Measurements from ENCODE around the gene TGFBR3.

TGFBR3 gene

DNA sequence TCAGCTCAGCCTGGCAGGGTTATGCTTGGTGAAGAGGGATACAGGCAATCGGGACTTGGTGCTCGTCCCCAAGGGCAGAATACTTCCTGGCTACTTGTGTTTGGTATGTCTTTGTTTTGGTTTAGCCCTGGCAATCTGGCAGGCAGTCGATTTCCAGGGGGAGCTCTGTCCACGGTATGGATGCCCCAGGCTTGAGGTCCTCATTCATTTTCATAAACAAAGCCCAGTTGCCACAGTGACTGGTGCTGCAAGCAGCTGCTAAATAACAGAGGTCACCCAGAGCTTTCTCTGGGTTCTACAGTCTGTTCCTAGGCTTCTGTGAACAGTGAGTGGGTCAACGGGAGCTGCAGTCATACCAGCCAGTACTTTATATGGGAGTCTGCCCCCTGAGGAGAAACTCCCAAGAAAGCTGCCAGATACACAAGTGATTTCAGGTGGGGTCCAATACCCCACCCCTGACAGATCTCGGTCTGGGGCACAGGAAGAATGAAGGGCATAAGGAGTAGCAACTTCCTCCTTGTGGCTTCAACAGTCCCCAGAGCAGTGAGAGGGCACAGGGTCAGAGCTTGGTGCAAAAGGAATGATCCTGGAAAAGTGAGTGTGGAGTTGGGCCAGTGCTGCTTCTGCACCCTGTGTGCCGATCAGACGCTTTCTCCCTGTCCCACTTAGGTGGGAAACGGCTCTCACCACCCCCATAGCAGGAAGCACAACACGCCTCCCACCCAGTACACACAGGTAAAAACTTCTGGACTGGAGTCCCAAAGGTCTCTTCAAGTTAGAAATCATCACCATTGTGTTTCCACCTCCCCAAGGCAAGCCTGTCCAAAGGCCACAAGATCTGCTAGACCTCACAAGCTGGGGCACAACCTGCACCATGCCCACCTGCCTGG, 55.5 kb downstream of the TGFBR3 start:
- Histone ChIP-seq H3K9me3 (ENCODE audit: control insufficient read depth, insufficient read depth, low read depth, low read length) (no peaks in the 10 kb centered on the region), H3K27ac (ENCODE audit: extremely low read depth, low read depth, low read length) (no peak overlapping the region; the same call in 1 of the 2 replicates), H3K4me3 (ENCODE audit: low read depth, low read length) (no peak overlapping the region), H3K36me3 (ENCODE audit: control insufficient read depth in 2 of 2, insufficient read depth in 1 of 2, low read length in 2 of 2) (no peaks in the 10 kb centered on the region; a peak in 1 of 3 replicates), H3K4me1 (ENCODE audit: control insufficient read depth, insufficient read depth, low read length) (peaks cover 19% of the 10 kb centered on the region)
- ChIA-PET POLR2A (interaction anchor here (0.8 kb wide), 1 partner anchor 41 kb away, joined by 4 read pairs; no protein-coding TSS in a partner anchor), CTCF (interaction anchor here (0.7 to 1.6 kb wide), 2 partner anchors 36 to 1028 kb away, joined by 4 to 5 read pairs; no protein-coding TSS in a partner anchor)
- TF ChIP-seq REPIN1 (tag by site-specific recombination; IDR thresholded peaks at IDR 0.05; ENCODE audit: low read depth) (no peak), KLF1 (tag by site-specific recombination; IDR thresholded peaks at IDR 0.05) (no peak)
- TF ChIP-seq, protein P1, sequence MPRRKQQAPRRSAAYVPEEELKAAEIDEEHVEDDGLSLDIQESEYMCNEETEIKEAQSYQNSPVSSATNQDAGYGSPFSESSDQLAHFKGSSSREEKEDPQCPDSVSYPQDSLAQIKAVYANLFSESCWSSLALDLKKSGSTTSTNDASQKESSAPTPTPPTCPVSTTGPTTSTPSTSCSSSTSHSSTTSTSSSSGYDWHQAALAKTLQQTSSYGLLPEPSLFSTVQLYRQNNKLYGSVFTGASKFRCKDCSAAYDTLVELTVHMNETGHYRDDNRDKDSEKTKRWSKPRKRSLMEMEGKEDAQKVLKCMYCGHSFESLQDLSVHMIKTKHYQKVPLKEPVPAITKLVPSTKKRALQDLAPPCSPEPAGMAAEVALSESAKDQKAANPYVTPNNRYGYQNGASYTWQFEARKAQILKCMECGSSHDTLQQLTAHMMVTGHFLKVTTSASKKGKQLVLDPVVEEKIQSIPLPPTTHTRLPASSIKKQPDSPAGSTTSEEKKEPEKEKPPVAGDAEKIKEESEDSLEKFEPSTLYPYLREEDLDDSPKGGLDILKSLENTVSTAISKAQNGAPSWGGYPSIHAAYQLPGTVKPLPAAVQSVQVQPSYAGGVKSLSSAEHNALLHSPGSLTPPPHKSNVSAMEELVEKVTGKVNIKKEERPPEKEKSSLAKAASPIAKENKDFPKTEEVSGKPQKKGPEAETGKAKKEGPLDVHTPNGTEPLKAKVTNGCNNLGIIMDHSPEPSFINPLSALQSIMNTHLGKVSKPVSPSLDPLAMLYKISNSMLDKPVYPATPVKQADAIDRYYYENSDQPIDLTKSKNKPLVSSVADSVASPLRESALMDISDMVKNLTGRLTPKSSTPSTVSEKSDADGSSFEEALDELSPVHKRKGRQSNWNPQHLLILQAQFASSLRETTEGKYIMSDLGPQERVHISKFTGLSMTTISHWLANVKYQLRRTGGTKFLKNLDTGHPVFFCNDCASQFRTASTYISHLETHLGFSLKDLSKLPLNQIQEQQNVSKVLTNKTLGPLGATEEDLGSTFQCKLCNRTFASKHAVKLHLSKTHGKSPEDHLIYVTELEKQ (tag by site-specific recombination; IDR thresholded peaks at IDR 0.05; ENCODE audit: borderline replicate concordance), result no peak
- TF ChIP-seq, protein P2, sequence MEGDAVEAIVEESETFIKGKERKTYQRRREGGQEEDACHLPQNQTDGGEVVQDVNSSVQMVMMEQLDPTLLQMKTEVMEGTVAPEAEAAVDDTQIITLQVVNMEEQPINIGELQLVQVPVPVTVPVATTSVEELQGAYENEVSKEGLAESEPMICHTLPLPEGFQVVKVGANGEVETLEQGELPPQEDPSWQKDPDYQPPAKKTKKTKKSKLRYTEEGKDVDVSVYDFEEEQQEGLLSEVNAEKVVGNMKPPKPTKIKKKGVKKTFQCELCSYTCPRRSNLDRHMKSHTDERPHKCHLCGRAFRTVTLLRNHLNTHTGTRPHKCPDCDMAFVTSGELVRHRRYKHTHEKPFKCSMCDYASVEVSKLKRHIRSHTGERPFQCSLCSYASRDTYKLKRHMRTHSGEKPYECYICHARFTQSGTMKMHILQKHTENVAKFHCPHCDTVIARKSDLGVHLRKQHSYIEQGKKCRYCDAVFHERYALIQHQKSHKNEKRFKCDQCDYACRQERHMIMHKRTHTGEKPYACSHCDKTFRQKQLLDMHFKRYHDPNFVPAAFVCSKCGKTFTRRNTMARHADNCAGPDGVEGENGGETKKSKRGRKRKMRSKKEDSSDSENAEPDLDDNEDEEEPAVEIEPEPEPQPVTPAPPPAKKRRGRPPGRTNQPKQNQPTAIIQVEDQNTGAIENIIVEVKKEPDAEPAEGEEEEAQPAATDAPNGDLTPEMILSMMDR (tag by site-specific recombination; IDR thresholded peaks at IDR 0.05), result peak; percentile 62; the same call in 1 of the 2 replicates
- TF ChIP-seq, protein P3, sequence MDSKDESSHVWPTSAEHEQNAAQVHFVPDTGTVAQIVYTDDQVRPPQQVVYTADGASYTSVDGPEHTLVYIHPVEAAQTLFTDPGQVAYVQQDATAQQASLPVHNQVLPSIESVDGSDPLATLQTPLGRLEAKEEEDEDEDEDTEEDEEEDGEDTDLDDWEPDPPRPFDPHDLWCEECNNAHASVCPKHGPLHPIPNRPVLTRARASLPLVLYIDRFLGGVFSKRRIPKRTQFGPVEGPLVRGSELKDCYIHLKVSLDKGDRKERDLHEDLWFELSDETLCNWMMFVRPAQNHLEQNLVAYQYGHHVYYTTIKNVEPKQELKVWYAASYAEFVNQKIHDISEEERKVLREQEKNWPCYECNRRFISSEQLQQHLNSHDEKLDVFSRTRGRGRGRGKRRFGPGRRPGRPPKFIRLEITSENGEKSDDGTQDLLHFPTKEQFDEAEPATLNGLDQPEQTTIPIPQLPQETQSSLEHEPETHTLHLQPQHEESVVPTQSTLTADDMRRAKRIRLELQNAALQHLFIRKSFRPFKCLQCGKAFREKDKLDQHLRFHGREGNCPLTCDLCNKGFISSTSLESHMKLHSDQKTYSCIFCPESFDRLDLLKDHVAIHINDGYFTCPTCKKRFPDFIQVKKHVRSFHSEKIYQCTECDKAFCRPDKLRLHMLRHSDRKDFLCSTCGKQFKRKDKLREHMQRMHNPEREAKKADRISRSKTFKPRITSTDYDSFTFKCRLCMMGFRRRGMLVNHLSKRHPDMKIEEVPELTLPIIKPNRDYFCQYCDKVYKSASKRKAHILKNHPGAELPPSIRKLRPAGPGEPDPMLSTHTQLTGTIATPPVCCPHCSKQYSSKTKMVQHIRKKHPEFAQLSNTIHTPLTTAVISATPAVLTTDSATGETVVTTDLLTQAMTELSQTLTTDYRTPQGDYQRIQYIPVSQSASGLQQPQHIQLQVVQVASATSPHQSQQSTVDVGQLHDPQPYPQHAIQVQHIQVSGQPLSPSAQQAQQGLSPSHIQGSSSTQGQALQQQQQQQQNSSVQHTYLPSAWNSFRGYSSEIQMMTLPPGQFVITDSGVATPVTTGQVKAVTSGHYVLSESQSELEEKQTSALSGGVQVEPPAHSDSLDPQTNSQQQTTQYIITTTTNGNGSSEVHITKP (tag by site-specific recombination; IDR thresholded peaks at IDR 0.05), result peak; percentile 69
- TF ChIP-seq, protein P4, sequence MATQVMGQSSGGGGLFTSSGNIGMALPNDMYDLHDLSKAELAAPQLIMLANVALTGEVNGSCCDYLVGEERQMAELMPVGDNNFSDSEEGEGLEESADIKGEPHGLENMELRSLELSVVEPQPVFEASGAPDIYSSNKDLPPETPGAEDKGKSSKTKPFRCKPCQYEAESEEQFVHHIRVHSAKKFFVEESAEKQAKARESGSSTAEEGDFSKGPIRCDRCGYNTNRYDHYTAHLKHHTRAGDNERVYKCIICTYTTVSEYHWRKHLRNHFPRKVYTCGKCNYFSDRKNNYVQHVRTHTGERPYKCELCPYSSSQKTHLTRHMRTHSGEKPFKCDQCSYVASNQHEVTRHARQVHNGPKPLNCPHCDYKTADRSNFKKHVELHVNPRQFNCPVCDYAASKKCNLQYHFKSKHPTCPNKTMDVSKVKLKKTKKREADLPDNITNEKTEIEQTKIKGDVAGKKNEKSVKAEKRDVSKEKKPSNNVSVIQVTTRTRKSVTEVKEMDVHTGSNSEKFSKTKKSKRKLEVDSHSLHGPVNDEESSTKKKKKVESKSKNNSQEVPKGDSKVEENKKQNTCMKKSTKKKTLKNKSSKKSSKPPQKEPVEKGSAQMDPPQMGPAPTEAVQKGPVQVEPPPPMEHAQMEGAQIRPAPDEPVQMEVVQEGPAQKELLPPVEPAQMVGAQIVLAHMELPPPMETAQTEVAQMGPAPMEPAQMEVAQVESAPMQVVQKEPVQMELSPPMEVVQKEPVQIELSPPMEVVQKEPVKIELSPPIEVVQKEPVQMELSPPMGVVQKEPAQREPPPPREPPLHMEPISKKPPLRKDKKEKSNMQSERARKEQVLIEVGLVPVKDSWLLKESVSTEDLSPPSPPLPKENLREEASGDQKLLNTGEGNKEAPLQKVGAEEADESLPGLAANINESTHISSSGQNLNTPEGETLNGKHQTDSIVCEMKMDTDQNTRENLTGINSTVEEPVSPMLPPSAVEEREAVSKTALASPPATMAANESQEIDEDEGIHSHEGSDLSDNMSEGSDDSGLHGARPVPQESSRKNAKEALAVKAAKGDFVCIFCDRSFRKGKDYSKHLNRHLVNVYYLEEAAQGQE (tag by site-specific recombination; IDR thresholded peaks at IDR 0.05), result peak; percentile 76

DNA sequence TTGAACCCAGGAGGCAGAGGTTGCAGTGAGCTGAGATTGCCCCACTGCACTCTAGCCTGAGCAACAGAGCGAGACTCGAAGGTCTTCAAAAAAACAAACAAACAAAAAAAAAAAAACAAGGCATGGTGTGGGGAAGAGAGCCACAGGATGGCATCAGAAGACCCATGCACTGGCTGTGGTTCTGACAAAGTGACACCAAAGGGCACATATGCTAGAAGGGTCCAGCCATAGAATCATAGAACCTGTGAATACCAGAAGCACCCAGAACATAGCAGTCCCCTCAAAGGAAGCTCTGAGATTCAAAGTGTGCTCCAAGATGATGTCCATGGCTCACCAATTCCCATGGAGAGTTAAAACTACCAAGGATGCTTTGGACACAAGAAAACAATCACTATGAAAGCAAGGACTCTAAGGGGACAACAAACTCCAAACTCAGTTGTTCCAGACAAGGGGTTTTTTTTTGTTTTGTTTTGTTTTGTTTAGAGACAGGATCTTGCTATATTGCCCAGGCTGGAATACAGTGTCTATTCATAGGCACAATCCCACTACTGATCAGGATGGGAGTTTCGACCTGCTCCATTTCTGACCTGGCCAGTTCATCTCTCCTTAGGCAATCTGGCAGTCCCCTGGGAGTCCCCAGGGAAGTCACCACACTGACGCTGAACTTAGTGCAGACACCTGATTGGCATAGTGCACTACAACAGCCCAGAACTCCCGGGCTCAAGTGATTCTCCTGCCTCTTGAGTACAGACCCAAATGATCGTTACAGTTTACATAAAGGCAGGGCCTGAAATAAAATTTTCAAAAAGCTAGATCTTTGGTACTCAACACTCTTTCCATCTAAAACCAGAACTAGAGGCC, 56.4 kb downstream of the TGFBR3 start:
- ChIA-PET CTCF (interaction anchor here (0.6 to 1.6 kb wide), 2 partner anchors 37 to 326 kb away, joined by 3 to 5 read pairs; no protein-coding TSS in a partner anchor), POLR2A (no interaction called here)
- H3K4me1 ChIP-seq (ENCODE audit: control insufficient read depth, insufficient read depth, low read length), result peaks cover 19% of the 10 kb centered on the region
- TF ChIP-seq ZNF221 (tag by site-specific recombination; IDR thresholded peaks at IDR 0.05; ENCODE audit: borderline replicate concordance), result no peak
- peak; percentile 64; the same call in 1 of the 2 replicates for TF ChIP-seq ZNF121 (tag by site-specific recombination; IDR thresholded peaks at IDR 0.05)
- no peaks in the 10 kb centered on the region; a peak in 1 of 3 replicates for H3K36me3 ChIP-seq (ENCODE audit: control insufficient read depth in 2 of 2, insufficient read depth in 1 of 2, low read length in 2 of 2)
- no peak overlapping the region for H3K4me3 ChIP-seq (ENCODE audit: low read depth, low read length)
- no peaks in the 10 kb centered on the region for H3K9me3 ChIP-seq (ENCODE audit: control insufficient read depth, insufficient read depth, low read depth, low read length)
- H3K27ac ChIP-seq (ENCODE audit: extremely low read depth, low read depth, low read length), result no peak overlapping the region
